ENCODE data around the gene SLC7A9. TPM values are rescaled to one million over a fixed set of nuclear protein-coding genes. Genes with fewer than 3 reads are reported as not detected.

Gene SLC7A9
- total RNA-seq (under 1 TPM in 2 of 4 donors, not detected in 2; 0.36 to 0.49 TPM), polyA plus RNA-seq (under 1 TPM in 1 of 3 donors, not detected in 2; 0.20 TPM)

- TF ChIP-seq POLR2AphosphoS5 (IDR thresholded peaks at IDR 0.05), result no peak
- TF ChIP-seq POLR2A (IDR thresholded peaks at IDR 0.05), result no peak
- TF ChIP-seq EP300 (IDR thresholded peaks at IDR 0.05), result no peak
- no peak for TF ChIP-seq CTCF (IDR thresholded peaks at IDR 0.05)
- DNase-seq, result peak; percentile 19
- no peaks in the 10 kb centered on the region for H3K27me3 ChIP-seq
- no peak within 1 kb of the TSS for H3K27ac ChIP-seq
- no peak within 1 kb of the TSS for H3K4me3 ChIP-seq
- intact Hi-C loops (cut with DNase I), result no loop called here
- 72 to 85% methylated on average over 14 of the region's 14 CpGs for WGBS, 2 donors
- H3K36me3 ChIP-seq, result no peaks in the 10 kb centered on the region
- no peaks in the 10 kb centered on the region for H3K9me3 ChIP-seq
- H3K4me1 ChIP-seq, result no peaks in the 10 kb centered on the region
Observed at GRCh38 chr19:32869369-32869965, at the start of gene SLC7A9. Gene SLC7A9 (minus strand): TSS chr19:32869767. CDS start chr19:32868534, 1,233 bp downstream.

- peaks cover 0 to 86% (median 27%) of the 10 kb centered on the region in 4 donors for H3K36me3 ChIP-seq
- no peak overlapping the region for H3K4me3 ChIP-seq
- H3K9me3 ChIP-seq, result no peaks in the 10 kb centered on the region
- no peak overlapping the region for H3K27ac ChIP-seq
- 94% methylated on average over 4 of the region's 4 CpGs for WGBS, 2 donors
- H3K4me1 ChIP-seq, result no peaks in the 10 kb centered on the region
- TF ChIP-seq POLR2AphosphoS5 (IDR thresholded peaks at IDR 0.05) (no peak), CTCF (IDR thresholded peaks at IDR 0.05) (no peak), POLR2A (IDR thresholded peaks at IDR 0.05) (no peak), EP300 (IDR thresholded peaks at IDR 0.05) (no peak)
- no peaks in the 10 kb centered on the region for H3K27me3 ChIP-seq
- intact Hi-C loops (cut with DNase I), result no loop called here
- no peak for DNase-seq
Observed at GRCh38 chr19:32919365-32919764, 49.8 kb upstream of the SLC7A9 start.

GRCh38 chr19:32917616-32917996 is 48.0 kb upstream of the SLC7A9 start:
- DNase-seq, result no peak
- intact Hi-C loops (cut with DNase I), result no loop called here
- no peaks in the 10 kb centered on the region for H3K9me3 ChIP-seq
- H3K36me3 ChIP-seq, result peaks cover 0 to 79% (median 24%) of the 10 kb centered on the region in 4 donors
- no peaks in the 10 kb centered on the region for H3K4me1 ChIP-seq
- no peaks in the 10 kb centered on the region for H3K27me3 ChIP-seq
- no peak overlapping the region for H3K4me3 ChIP-seq
- no peak overlapping the region for H3K27ac ChIP-seq
- WGBS, 2 donors, result 94 to 96% methylated on average over 8 of the region's 8 CpGs
- no peak for TF ChIP-seq POLR2A (IDR thresholded peaks at IDR 0.05)
- no peak for TF ChIP-seq POLR2AphosphoS5 (IDR thresholded peaks at IDR 0.05)
- no peak for TF ChIP-seq CTCF (IDR thresholded peaks at IDR 0.05)
- TF ChIP-seq EP300 (IDR thresholded peaks at IDR 0.05), result no peak

- peaks cover 0 to 78% (median 21%) of the 10 kb centered on the region in 4 donors for H3K36me3 ChIP-seq
Observed at GRCh38 chr19:32916969-32917615, 47.5 kb upstream of the SLC7A9 start.

More at GRCh38 chr19:32916969-32917615, 47.5 kb upstream of the SLC7A9 start:
- Histone ChIP-seq H3K27ac (no peak overlapping the region), H3K4me1 (no peaks in the 10 kb centered on the region), H3K27me3 (no peaks in the 10 kb centered on the region), H3K9me3 (no peaks in the 10 kb centered on the region), H3K4me3 (no peak overlapping the region)
- DNase-seq, result no peak
- WGBS, 2 donors, result 52 to 54% methylated on average over 4 of the region's 4 CpGs
- intact Hi-C loops (cut with DNase I), result no loop called here
- TF ChIP-seq POLR2A (IDR thresholded peaks at IDR 0.05) (no peak), EP300 (IDR thresholded peaks at IDR 0.05) (no peak), CTCF (IDR thresholded peaks at IDR 0.05) (no peak), POLR2AphosphoS5 (IDR thresholded peaks at IDR 0.05) (no peak)

Measured in sigmoid colon (tissue), 7 donors.